LNCaP clone FGC (cell line): ENCODE measurements around the gene TNS3.
A peak's percentile ranks its signal among the peaks of the same experiment; 100 is the strongest.
"Not testable (repeated sequence)": the region's sequence is repeated elsewhere in the genome, so short reads cannot be mapped to it uniquely, and the experiment has no call there.

ENCODE experiments used
- DNase-seq: peaks from one replicate; pipeline ENCODE4 v3.0.0-alpha.2; 2011; ENCODE audit warnings: low read depth
- H3K4me3 ChIP-seq: 2 replicates; pipeline ENCODE4 v1.5.1; 2011; ENCODE audit warnings: mild to moderate bottlenecking, low read depth, low read length, control low read depth
- TF ChIP-seq, protein P1 (sequence below): IDR thresholded peaks from 2 replicates; pipeline ENCODE4 v1.5.1; 2012; ENCODE audit warnings: mild to moderate bottlenecking; ENCODE audit not compliant: control insufficient read depth, insufficient read depth; ENCODE audit errors: extremely low read depth

The TNS3 gene

DNA sequence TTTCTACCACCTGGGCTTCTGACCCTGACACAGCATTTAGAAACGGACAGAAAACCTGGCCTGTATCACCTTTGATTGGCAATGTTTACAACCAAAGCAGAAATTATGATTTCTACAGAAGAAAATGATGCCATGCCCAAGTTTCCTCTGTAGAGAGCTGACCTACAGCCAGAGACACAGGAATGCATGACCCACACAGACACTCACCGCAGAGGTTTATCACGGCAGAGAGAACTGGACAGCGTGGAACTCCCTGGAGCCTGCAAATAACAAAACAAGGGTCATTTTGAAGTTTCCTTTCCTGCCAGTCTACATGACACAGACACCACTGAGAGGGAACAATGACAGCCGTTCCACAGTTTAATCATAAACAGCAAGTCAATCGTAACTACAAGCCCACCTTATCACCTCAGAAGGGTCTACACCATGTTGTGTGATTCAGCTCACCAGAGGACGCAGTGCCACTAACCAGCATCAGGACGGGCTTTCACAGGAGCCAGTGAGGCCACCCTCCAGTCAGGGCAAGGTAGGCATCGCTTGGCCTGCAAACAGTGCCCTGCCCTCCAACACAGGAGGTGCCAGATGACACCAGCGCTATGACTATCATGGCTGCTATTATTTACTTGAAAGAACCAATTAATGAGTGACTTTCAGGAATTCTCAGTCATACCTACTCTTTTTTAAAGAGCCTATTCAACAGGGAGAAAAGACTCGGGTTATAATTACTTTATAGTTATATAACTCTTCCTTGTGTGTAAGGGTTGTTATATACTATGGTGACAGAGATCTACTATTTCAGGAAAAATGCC is 139.9 kb downstream of the TNS3 start:
- DNase-seq, result no peak
- H3K4me3 ChIP-seq, result no peak overlapping the region
- TF ChIP-seq, protein P1, sequence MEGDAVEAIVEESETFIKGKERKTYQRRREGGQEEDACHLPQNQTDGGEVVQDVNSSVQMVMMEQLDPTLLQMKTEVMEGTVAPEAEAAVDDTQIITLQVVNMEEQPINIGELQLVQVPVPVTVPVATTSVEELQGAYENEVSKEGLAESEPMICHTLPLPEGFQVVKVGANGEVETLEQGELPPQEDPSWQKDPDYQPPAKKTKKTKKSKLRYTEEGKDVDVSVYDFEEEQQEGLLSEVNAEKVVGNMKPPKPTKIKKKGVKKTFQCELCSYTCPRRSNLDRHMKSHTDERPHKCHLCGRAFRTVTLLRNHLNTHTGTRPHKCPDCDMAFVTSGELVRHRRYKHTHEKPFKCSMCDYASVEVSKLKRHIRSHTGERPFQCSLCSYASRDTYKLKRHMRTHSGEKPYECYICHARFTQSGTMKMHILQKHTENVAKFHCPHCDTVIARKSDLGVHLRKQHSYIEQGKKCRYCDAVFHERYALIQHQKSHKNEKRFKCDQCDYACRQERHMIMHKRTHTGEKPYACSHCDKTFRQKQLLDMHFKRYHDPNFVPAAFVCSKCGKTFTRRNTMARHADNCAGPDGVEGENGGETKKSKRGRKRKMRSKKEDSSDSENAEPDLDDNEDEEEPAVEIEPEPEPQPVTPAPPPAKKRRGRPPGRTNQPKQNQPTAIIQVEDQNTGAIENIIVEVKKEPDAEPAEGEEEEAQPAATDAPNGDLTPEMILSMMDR, result no peak

DNA sequence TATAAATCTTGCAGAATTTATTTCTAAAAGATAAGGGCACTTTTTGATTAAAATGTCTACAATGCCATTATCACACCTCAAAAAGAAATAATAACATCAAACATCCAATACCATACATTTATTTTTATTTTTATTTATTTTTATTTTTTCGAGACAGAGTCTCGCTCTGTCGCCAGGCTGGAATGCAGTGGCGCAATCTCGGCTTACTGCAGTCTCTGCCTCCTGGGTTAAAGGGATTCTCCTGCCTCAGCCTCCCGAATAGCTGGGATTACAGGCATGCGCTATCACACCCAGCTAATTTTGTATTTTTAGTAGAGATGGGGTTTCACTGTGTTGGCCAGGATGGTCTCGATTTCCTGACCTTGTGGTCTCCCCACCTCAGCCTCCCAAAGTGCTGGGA is 140.9 kb downstream of the TNS3 start:
- H3K4me3 ChIP-seq, DNase-seq: not testable (repeated sequence)

GRCh38 chr7:47440320-47440719 is 141.6 kb downstream of the TNS3 start:
- no peak overlapping the region for H3K4me3 ChIP-seq
- no peak for DNase-seq
- TF ChIP-seq, protein P1, result no peak

DNA sequence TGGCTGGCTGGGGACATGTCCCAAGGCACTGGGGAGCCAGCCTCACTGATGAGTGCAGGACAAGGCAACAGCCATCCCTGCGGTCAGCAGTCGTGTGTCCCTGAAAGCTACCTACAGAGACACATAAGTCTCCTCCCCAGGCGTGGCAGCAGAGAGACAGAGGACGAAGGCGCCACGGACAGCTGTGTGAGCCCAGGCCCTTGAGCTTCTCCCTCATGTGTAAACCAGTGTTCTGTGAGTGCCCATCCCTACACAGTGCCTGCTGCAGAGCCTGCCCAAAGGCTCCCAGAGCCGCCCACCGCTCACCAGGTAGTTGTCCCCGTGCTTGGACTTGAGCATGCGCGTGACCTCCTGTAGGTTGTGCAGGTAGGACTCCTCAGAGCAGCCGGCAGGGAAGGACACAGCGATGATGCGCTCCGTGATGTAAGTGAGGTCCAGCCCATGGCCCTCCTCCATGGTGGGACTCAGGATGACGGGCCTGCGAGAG is 142.7 kb downstream of the TNS3 start:
- H3K4me3 ChIP-seq, result no peak overlapping the region
- TF ChIP-seq, protein P1, result no peak
- no peak for DNase-seq

DNA sequence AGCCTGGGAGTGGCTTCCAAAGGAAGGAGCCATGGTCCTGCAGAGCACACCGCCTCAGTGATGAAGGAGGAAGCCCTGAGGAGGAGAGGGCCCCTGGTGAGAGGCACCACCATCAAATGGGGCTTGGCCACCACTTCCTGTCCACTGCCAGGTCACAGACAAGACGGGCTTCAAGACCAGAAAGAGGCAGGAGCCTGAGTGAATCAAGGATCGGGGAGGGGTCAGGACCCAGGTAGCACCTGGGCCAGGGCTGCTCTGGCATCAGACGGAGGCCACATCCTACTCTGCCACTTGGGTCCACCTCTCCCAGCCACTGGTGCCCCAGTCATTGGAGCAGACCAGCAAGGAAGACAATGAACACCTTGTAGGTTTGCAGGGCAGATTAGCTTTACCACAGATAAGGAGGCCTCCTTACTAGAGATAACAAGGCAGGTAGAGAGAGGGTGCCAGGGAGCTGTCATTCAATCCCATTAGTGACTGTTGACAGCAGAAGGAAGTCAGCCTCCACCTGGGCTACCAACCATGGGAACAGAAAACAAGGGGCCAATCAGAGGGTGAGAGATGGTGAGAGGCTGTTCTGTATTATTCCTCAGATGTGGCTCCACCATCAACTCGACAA is 143.4 kb downstream of the TNS3 start:
- DNase-seq, result no peak
- H3K4me3 ChIP-seq, result no peak overlapping the region
- TF ChIP-seq, protein P1, result no peak

DNA sequence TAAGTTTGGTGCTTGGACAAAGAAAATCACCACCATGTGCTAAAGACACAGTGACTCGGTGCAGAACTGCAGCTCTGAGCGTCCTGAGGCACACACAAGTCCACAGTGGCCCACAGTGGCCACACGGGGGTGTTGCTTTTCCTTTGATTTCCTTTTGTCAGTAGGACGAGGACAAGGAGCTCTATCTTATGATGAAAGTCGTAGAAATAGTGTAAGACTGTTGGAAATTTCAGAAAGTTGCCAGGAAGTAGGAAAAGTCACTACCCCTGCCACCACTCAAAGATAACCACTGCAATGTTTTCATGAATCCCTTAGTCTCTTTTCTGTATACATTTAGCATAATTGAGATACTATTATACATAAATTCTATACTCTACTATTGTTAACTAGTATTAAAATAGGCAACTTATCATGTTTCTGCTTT is 146.0 kb downstream of the TNS3 start:
- peak; percentile 48 for DNase-seq
- H3K4me3 ChIP-seq, result no peak overlapping the region
- TF ChIP-seq, protein P1, result peak; percentile 86

DNA sequence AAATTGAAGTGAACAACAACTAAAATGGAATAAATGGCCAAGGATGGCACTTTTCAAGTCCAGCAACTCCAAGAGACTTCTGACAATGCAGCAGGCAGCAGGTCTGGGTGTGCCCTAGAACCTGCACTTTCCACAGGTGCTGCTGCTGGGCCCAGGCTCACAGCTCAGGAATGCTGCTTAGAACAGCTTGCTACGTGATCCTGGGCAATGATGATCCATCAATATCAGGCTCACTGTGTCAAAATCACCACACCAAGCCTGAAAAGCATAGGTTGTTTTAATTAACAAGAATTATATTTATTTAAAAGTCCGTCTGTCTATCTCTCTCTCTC is 148.4 kb downstream of the TNS3 start:
- no peak overlapping the region for H3K4me3 ChIP-seq
- TF ChIP-seq, protein P1, result no peak
- DNase-seq, result no peak
